Stimulated activated CD8-positive, alpha-beta memory T cell treated with anti-CD3 and anti-CD28 coated beads, Interleukin-12 subunit alpha, Interleukin-12 subunit beta, amount 100 ng/mL, for 1 hour (primary cell): ENCODE data around the gene KIAA1958.
"Not testable (repeated sequence)": the region's sequence is repeated elsewhere in the genome, so short reads cannot be mapped to it uniquely, and the experiment has no call there.

Experiments
- DNase-seq: peaks from one replicate; pipeline ENCODE4 v3.0.0-alpha.2; 2020; ENCODE audit warnings: low read depth

Gene KIAA1958

DNA sequence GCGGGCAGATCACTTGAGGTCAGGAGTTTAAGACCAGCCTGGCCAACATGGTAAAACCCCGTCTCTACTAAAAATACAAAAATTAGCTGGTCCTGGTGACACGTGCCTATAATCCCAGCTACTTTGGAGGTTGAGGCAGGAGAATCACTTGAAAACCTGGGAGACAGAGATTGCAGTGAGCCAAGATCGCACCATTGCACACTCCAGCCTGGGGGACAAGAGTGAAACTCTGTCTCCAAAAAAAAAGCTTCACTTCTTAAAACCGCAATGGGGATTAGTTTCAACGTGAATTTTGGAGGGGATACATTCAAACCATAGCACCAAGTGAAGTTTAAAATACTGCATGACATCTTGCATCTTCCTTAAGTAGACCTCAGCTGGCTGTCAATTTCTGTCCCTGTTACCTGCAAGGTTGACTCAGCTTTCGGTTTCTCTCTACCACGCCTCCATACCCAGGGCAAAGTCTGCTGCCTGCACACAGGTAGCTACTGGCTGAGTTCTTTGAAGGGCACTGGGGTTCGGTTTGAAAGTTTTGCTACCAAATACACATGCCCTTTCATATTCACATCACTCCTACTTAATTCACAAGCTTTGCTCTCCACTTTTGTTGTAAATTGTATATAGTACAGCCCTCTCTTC lies 69.3 kb downstream of the KIAA1958 start:
- DNase-seq = no peak

DNA sequence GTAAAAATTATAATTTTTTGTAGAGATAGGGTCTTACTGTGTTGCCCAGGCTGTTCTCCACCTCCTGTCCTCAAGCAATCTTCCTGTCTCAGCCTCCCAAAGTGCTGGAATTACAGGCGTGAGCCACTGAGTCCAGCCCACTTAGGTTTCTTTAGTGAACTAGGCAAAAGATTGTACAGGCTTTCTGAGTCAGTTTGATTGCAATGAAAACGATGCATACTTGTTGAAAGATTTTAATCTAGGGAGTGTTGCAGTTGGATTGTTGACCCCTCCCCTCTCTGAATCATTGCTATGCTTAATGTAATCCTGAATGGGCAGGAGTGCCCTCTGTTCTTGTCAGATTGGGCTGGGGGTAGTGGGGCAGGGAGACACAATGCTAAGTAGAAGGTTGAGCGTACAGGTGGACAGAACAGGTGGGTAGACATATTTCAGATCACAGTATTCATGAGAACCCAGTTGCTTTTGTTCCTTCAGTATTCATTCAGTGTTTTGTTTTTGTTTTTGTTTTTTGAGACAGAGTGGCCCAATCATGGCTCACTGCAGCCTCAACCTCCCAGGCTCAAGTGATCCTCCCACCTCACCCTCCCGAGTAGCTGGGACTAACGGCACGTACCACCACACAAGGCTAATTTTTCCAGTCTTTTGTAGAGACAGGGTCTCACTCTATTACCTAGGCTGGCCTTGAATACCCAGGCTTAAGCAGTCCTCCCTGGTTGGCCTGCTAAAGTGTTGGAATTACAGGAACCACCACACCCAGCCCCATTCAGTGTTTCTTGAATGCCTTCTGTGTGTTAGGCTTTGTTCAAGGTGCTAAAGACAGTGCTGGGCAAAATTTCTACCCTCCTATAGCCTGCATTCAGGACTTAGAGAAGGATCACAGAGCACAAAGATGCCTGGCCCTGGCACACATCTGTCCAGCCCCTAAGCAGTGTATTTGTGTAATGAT lies 70.1 kb downstream of the KIAA1958 start:
- no peak for DNase-seq

DNA sequence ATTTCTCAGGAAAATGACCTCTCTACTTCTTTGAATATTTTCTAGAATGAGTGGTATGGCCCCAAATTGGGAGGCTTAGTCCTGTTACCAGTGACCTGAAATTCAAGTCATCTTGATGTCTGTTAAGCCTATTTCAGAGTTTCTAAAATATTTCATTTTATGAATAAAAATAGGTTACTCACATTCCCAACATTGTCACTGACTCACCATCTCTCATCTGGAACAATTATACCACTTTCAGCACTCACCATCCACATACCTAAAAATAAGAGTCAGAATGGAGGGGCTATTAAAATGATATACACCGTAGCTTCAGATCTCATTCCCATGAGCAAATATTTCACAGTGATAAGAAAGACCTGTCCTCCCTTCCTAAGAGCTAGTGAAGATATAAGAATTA lies 71.8 kb downstream of the KIAA1958 start:
- no peak for DNase-seq

DNA sequence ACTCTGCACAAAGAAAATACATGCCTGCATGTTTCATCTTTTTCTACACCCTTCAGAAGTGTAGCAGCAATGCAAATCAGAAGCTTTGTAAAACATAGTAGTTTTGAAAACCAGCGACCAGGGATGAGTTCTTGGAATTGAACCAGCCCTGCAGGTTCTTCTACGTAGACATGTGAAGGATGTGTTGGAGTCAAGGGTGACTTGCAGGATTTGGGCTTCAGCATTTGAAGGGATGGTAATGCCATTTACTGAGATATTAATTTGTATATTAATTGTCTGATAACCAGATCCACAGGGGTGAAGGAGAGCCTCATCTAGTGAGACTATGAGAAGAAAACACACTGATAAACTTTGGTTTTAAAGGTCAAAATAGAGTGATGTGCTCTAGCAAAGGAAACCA lies 72.4 kb downstream of the KIAA1958 start:
- no peak for DNase-seq

DNA sequence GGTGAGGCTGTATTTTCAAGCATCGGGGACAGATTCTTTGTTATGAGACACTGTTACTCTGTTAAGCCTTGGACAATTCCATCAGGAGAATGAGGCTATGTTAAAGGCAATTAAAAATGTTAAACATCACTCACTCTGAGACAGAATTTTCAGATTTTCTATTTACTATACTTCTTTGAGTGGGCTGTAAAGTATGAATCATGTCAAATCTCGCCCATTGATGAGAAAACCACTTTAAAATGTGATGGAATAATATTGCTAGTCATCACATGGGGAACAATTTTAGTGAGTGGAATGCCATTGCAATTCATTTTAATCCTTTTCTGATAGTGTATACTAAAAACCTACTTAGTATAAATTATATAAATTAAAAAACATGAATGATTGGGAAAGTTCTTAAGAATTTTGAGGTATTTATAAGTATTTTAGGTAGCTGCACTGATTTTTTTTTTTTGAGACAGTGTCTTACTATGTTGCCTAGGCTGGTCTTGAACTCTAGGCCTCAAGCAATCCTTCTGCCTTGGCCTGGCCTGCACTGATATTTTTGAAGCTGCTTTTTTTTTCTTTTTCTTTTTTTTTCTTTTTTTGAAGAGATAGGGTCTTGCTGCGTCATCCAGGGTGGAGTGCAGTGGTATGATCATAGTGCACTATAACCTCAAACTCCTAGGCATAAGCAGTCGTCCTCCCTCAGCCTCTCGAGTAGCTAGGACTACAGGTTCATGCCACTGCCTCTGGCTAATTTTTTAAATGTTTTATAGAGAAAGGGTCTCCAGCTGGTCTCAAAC lies 73.2 kb downstream of the KIAA1958 start:
- no peak for DNase-seq

DNA sequence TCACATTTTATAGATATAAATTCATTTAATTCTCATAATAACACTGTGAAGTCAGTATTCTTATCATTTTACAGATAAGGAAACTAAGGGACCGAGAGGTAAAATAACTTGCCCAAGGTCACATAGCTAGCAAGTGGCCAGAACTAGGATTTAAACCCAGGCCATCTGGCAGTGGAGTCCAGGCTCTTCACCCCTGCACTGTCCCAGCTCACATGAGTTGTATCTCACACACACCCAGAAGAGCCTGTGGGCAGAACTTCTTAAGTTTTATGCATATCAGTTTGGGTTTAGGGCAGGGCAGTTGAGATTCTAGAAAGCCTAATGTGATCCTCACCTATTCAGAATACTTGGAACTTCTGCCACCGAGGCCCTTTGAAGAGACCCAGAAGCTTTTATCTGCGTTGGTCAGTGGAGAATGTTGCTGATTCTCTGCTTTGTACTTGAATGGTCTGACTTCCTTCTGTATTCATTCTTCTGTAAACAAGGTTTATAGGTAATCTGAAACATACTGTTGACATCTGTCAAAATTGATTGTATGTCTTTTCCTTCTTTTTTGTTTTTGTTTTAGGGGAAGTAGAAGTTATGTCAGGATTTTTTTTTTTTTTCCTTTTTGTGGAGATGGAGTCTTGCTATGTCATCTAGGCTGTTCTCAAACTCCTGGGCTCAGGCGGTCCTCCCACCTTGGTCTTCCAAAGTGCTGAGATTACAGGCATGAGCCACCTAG lies 75.8 kb downstream of the KIAA1958 start:
- DNase-seq = no peak

DNA sequence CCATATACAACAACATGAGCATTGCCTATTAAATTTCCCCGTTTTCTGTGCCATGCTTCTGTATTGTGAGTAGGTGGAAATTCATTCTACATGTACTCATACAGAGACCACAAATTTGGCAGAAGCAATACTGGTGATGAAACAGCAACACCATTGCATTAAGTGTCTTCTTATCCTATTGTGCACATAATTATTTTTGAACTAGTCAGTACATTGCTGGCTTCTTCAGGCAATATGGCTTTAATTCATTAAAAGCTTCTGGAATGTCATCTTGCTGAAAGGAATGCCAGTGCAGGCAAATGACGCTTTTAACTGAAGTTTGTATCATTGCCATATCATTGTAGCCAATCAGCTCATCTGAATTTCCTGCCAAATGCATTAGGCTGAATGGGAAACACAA lies 82.6 kb downstream of the KIAA1958 start:
- DNase-seq = no peak

DNA sequence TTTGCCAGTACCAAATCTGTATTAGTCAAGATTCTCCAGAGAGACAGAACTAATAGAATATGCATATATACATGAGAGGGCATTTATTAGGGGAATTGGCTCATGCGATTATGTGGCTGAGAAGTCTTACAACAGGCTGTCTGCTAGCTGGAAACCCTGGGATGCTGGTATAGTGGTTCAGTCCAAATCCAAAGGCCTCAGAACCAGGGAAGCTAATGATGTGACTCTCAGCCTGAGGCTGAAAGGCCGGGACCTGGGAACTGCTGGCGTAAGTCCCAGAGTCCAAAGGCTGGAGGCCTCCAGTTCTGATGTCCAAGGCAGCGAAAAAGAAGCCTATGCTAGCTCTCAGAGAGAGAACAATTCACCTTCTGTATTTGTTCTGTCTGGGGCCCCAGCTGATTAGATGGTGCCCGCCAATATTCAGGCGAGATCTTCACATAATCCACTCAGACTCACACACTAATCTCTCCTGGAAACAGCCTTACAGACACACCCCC lies 84.1 kb downstream of the KIAA1958 start:
- no peak for DNase-seq

DNA sequence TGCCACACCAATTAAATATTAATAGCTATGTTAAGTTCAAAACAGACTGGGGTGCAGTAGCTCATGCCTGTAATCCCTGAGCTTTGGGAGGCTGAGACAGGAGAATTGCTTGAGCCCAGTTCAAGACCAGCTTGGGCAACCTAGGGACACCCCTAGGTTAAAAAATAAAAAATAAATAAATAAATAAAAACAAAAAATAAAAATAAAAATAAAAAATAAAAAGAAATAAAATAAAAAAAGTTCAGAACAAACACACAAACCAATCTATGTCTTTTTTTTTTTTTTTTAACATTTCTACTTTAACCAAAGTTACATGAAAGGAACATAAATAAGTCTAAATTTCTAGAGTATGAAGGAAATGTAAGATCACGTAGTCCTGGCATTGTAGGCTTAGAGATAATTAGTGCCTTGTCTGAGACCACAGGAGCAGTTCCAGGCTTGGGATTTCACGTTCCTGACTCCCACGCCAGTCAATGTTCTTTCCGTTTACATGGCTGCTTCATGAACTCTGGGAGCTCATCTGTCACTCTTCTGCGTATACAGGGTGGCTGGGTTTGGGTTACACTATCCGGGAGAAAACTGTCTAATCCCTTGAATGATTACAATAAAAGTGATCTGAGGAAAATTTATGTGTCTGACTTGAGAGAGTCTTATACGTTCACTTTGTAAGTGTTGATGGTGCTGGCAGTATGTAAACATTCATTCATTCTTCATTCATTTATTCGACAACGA lies 85.2 kb downstream of the KIAA1958 start:
- DNase-seq = no peak

DNA sequence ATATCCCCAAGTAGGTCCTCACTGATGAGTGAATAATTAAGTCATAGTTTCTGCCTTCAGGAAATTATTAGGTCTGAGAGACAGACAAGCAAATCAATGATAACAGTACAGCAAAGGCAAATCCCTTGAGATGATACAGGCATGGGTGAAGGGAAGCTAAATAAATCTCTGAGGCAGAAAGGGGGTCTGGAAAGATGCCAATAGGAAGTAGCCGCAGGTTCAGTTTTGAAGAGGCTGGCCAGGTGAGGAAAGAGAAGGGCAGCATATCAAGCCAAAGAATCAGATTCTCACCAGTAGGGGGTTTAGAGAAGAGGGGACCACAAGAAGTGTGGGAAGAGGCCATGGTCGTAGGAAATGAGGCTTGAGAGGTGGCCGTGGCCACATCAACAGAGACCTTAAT lies 85.8 kb downstream of the KIAA1958 start:
- DNase-seq = no peak

DNA sequence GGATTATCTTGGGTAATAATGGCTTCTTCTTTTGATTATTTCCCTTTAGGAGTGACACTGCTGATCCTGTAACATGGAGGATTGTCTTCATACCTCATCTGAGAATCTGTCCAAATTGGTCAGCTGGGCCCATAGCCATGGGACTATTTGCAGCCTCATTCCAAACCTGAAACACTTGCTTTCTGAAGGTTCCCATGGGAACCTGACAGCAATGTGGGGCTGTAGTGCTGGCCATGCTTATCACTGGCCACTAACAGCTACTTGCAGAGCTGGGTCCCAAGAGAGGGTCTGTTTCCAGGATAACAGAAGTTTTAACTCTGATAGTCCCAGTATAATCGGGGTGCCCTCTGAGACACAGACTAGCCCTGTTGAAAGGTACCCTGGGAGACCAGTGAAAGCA lies 87.4 kb downstream of the KIAA1958 start:
- DNase-seq = no peak

DNA sequence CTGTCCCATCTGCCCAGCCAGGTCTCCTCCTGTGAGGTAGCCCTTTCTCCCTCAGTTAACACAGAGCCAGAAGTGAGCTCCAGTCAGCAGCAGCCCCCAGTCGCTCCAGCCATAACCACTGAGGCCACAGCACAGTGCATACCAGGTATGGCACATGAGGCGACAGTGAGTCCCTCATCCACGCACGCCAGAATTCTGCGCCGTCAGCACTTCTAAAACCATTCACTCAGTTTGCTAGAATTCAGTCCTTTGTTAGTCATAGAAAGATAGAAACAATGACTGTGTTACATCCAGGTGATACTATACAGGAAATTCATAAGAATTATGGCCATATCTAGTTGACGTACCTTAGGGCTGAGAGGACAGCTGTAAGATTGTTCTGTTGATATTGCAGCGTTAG lies 88.5 kb downstream of the KIAA1958 start:
- no peak for DNase-seq

DNA sequence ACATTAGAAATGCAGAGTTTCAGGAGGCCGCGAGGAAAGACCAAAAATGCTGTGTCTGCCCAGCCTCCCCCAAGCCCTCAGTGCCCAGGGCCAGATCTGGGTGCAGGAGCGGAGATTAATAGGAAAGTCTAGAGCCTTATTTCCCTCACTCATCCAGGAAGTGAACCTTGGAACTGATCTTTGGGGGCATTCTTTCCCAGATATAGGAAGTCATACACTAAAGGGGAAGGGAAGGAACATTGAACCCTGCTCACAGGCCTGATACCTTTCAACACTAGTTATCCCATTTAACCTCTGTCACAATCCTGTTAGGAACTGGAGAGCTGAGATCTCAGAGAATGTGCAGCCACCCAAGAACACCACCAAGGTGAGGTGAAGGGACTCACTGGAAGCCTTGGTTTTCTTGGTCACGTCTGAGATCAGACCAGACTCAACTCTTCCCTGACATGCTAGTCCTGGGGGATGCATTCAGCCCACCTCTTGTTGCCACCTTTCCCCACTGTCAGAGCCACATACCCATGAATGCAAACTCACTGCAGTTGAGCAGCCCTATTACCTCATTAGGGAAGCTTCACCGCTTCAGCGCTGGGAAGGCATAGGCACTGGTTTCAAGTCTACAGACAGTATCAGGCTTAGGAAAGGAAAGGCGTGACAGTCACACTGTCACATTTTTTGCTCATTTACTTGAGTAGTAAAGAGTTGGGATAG lies 95.0 kb downstream of the KIAA1958 start:
- DNase-seq = no peak

DNA sequence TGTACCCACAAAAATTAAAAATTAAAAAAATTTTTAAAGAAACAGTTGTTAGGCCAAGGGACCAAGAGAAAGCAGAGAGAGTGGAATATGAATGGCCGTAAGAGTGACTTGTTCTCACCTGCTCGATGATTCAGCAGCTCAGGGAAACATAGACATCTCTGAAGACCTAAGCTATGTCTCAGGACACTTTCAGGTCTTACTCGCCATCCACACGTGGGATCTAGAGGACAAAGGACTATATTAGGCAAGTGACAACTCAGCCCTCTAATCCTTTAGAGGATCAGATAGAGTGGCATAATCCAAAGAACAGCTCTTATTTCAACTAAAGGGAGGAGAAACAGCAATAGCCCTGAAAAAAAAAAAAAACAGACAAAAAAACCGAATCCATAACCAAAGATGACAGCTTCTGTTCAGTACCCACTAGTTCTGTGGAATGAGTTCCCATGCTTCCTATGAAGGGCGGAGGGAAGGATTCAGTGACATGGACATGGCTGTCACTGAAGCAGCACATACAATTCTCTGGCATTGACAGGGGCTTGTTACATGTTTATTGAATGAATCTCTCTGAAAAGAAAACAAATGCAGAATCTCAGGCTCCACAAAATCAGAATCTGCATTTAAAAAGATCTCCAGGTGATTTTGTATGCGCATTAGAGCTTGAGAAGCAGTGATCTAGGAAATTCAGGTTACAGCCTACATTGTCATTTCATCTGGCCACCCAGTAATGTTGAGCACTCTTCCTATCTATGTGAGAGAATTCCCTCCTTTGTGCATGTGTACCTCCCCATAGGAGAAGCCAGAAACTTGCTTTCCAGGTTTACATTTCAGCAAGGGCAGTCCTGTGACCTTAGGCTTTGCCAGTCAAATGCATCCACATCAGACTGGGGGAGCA lies 96.0 kb downstream of the KIAA1958 start:
- no peak for DNase-seq

DNA sequence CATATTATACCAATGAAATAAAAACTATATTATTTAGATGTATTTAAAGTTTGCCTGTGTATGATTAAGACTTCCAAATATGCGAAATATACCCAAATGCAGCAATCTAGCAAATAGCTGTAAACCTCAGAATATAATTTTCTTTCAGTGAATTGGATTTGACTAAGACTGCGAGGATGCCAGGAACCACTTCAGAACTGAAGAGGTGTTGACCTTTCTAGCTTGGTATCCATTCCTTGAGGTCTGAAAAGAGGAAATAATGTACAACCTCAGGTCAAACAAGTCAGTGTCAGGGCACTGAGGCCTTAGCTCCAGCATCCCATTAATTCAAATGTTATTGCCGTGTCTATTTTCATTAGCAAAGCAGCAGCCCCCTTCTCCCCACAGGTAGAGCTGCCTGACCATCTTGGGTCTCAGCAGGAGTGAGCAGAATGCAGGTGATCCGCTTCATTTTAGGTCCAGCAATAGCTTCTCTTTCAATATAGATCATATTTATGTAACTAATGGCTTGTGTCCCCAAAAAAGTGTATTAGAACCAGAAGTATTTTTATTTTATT lies 100.0 kb downstream of the KIAA1958 start:
- no peak for DNase-seq

DNA sequence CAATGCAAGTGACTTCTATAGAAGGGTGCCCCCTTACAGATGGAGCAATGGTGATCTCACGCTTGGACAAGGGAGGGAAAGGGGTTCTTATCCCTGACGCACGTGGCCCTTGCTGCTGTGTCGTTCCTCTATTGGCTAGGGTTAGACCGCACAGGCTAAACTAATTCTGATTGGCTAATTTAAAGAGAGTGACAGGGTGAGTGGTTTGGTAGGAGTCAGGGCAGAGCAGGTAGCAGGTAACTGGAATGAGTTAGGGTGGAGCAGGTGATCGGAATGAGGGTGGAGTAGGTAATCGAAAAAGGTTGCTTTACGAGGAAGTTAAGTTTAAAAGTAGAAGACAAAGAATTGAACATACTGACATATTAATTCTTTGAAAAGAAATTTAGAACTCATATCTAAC lies 105.2 kb downstream of the KIAA1958 start:
- not testable (repeated sequence) for DNase-seq

DNA sequence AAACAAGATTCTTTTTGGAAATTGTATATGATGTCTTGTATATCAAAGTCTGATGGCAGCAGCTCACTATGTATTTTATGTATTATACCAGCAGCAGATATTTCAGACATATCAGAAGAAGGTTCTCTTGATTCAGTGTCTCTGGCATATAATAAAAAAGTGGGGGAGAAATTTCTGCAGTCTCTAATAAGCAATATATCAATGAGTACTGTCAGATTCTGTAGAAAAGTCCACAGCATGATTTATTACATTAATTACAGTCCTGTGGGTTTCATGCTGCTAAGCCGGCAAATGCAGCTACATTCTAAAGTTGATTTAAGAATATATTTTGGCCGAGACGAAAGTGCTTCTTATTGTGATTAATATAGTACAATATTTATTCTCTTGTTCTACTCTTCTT lies 113.1 kb downstream of the KIAA1958 start:
- no peak for DNase-seq

DNA sequence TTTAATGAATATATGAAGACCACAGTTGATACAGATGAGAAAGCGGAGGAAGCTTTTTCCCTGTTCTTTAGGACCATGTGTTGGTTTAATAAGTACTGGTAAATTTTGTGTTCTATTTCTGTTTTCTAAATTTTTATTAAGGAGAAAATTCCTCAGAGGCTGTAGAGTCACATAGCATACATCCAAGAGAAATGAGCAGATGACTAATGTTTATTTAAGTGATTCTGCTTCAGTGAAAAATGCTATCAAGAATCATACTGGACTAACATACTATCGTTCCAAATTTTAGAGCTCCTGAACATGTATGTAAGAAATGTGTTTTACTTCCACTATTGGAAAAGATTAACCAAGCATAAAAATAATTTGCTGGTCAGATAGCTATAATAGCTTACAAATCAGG lies 115.0 kb downstream of the KIAA1958 start:
- no peak for DNase-seq

DNA sequence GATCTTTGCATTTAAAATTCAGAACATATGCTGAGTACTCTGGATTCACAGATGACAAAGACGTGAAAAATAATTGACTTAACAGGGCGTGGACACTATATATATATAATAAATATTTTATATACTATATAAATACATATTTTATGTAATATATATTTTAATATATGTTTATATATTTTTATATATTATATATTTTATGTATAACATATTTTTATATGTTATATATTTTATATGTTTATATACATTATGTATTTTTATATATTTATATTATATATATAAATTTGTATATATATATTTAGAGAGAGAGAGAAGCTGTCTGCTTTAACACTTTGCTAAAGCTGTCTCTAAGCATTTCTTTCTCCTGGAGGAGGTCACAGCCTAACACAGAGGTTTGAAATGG lies 118.2 kb downstream of the KIAA1958 start:
- no peak for DNase-seq
